IMR-90 (cell line): ENCODE measurements around the gene C19orf47.

Source experiments
- POLR2A ChIP-seq: IDR thresholded peaks from 2 replicates; pipeline ENCODE4 v1.6.1; 2012; ENCODE audit warnings: mild to moderate bottlenecking, low read depth, low read length
- SMC3 ChIP-seq: fragments of 150-350 bp; IDR thresholded peaks from 2 replicates; pipeline ENCODE4 v1.6.1; 2016; ENCODE audit warnings: low read depth, mild to moderate bottlenecking, antibody characterized with exemption, low read length, moderate library complexity

GRCh38 chr19:40274585-40275544, 73.3 kb downstream of the C19orf47 start:
- TF ChIP-seq SMC3 (no peak), POLR2A (no peak)
